ENCODE data around the gene KCNS3.

KCNS3 gene

GRCh38 chr2:17972991-17973390, 94.5 kb downstream of the KCNS3 start:
- H3K4me1 ChIP-seq (ENCODE audit: control insufficient read depth, low read depth, low read length): peaks cover 5% of the 10 kb centered on the region
- H3K27ac ChIP-seq (ENCODE audit: low read length): no peak overlapping the region
- H3K9me3 ChIP-seq (ENCODE audit: control insufficient read depth, low read depth, low read length): no peaks in the 10 kb centered on the region
- no peak overlapping the region for H3K9ac ChIP-seq (ENCODE audit: low read length)
- no peak overlapping the region for H3K4me3 ChIP-seq (ENCODE audit: low read length)
- no peaks in the 10 kb centered on the region for H3K36me3 ChIP-seq (ENCODE audit: control insufficient read depth, low read depth, low read length)
- H3K27me3 ChIP-seq (ENCODE audit: control insufficient read depth, insufficient read depth, low read length): no peaks in the 10 kb centered on the region

- Histone ChIP-seq H3K9ac (ENCODE audit: low read length) (no peak overlapping the region), H3K4me3 (ENCODE audit: low read length) (no peak overlapping the region), H3K4me1 (ENCODE audit: control insufficient read depth, low read depth, low read length) (peaks cover 5% of the 10 kb centered on the region), H3K9me3 (ENCODE audit: control insufficient read depth, low read depth, low read length) (no peaks in the 10 kb centered on the region), H3K36me3 (ENCODE audit: control insufficient read depth, low read depth, low read length) (no peaks in the 10 kb centered on the region), H3K27me3 (ENCODE audit: control insufficient read depth, insufficient read depth, low read length) (no peaks in the 10 kb centered on the region), H3K27ac (ENCODE audit: low read length) (no peak overlapping the region)
These were observed 96.9 kb downstream of the KCNS3 start for GRCh38 chr2:17975401-17975800.

- no peaks in the 10 kb centered on the region for H3K36me3 ChIP-seq (ENCODE audit: control insufficient read depth, low read depth, low read length)
- peaks cover 5% of the 10 kb centered on the region for H3K4me1 ChIP-seq (ENCODE audit: control insufficient read depth, low read depth, low read length)
- no peak overlapping the region for H3K27ac ChIP-seq (ENCODE audit: low read length)
- H3K27me3 ChIP-seq (ENCODE audit: control insufficient read depth, insufficient read depth, low read length): no peaks in the 10 kb centered on the region
- no peak overlapping the region for H3K9ac ChIP-seq (ENCODE audit: low read length)
- H3K4me3 ChIP-seq (ENCODE audit: low read length): no peak overlapping the region
- no peaks in the 10 kb centered on the region for H3K9me3 ChIP-seq (ENCODE audit: control insufficient read depth, low read depth, low read length)
These were observed 98.6 kb downstream of the KCNS3 start for GRCh38 chr2:17976871-17977746.

- H3K9ac ChIP-seq (ENCODE audit: low read length): no peak overlapping the region
- H3K4me1 ChIP-seq (ENCODE audit: control insufficient read depth, low read depth, low read length): peaks cover 5% of the 10 kb centered on the region
- H3K4me3 ChIP-seq (ENCODE audit: low read length): no peak overlapping the region
- no peaks in the 10 kb centered on the region for H3K27me3 ChIP-seq (ENCODE audit: control insufficient read depth, insufficient read depth, low read length)
- no peaks in the 10 kb centered on the region for H3K9me3 ChIP-seq (ENCODE audit: control insufficient read depth, low read depth, low read length)
- no peak overlapping the region for H3K27ac ChIP-seq (ENCODE audit: low read length)
- H3K36me3 ChIP-seq (ENCODE audit: control insufficient read depth, low read depth, low read length): no peaks in the 10 kb centered on the region
These were observed 101.2 kb downstream of the KCNS3 start for GRCh38 chr2:17979707-17980106.

- H3K27ac ChIP-seq (ENCODE audit: low read length): no peak overlapping the region
- no peak overlapping the region for H3K9ac ChIP-seq (ENCODE audit: low read length)
- no peak overlapping the region for H3K4me3 ChIP-seq (ENCODE audit: low read length)
- no peaks in the 10 kb centered on the region for H3K9me3 ChIP-seq (ENCODE audit: control insufficient read depth, low read depth, low read length)
- no peaks in the 10 kb centered on the region for H3K27me3 ChIP-seq (ENCODE audit: control insufficient read depth, insufficient read depth, low read length)
- H3K36me3 ChIP-seq (ENCODE audit: control insufficient read depth, low read depth, low read length): no peaks in the 10 kb centered on the region
- H3K4me1 ChIP-seq (ENCODE audit: control insufficient read depth, low read depth, low read length): no peaks in the 10 kb centered on the region
These were observed 103.5 kb downstream of the KCNS3 start for GRCh38 chr2:17981936-17982335.
